Astrocyte of the spinal cord (primary cell): ENCODE results near the gene SORCS2.

ENCODE experiments used
- DNase-seq: peaks from one replicate; pipeline ENCODE4 v3.0.0; 2011; ENCODE audit warnings: low read depth, low spot score
- H3K4me3 ChIP-seq: 2 replicates; pipeline ENCODE4 v1.5.1; 2011; ENCODE audit warnings: low read depth, mild to moderate bottlenecking, low read length, moderate library complexity
- in situ Hi-C: cut with HindIII; loops from 2 replicates; pipeline ENCODE4 v1.10.0; 2017; ENCODE audit warnings: low sequenced_read_pairs
- TF ChIP-seq, protein P1 (sequence below): IDR thresholded peaks from 2 replicates; pipeline ENCODE4 v1.5.1; 2012; ENCODE audit warnings: low read depth, mild to moderate bottlenecking, low read length, inconsistent platforms

Gene SORCS2

DNA sequence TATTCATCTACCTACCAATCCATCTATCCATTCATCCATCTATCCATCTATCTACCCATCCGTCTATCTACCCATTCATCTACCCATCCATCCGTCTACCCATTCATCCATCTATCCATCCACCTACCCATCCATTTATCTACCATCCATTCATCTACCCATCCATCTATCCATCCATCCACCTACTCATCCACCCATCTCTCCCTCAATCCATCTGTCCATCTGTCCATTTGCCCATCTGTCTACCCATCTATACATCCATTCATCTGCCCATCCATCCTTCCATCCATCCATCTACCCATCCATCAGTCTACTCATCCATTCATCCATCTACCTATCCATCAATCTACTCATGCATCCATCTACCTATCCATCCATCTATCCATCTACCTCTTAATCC is 369.2 kb downstream of the SORCS2 start:
- DNase-seq, result no peak
- TF ChIP-seq, protein P1, sequence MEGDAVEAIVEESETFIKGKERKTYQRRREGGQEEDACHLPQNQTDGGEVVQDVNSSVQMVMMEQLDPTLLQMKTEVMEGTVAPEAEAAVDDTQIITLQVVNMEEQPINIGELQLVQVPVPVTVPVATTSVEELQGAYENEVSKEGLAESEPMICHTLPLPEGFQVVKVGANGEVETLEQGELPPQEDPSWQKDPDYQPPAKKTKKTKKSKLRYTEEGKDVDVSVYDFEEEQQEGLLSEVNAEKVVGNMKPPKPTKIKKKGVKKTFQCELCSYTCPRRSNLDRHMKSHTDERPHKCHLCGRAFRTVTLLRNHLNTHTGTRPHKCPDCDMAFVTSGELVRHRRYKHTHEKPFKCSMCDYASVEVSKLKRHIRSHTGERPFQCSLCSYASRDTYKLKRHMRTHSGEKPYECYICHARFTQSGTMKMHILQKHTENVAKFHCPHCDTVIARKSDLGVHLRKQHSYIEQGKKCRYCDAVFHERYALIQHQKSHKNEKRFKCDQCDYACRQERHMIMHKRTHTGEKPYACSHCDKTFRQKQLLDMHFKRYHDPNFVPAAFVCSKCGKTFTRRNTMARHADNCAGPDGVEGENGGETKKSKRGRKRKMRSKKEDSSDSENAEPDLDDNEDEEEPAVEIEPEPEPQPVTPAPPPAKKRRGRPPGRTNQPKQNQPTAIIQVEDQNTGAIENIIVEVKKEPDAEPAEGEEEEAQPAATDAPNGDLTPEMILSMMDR, result no peak
- in situ Hi-C loops, result no loop called here
- H3K4me3 ChIP-seq, result no peak overlapping the region

DNA sequence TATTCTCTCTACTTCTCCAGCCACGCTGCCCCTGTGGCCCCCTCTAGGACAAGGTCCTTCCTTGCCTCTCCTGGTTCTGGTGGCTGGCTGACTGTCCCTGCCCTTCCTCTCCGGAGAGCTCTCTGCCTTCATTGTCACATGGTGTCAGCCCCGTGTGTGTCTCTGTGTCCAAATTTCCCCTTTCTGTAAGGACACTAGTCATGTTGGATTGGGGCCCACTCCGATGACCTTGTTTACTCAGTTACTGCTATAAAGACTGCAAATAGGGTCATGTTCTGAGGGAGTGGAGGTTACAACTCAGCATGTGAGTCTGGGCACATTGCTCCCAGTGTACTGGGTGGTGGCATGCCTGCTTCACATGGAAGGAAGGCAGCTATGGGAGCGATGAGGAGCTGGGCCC is 371.9 kb downstream of the SORCS2 start:
- no peak for DNase-seq
- TF ChIP-seq, protein P1, result no peak
- in situ Hi-C loops, result no loop called here
- no peak overlapping the region for H3K4me3 ChIP-seq

DNA sequence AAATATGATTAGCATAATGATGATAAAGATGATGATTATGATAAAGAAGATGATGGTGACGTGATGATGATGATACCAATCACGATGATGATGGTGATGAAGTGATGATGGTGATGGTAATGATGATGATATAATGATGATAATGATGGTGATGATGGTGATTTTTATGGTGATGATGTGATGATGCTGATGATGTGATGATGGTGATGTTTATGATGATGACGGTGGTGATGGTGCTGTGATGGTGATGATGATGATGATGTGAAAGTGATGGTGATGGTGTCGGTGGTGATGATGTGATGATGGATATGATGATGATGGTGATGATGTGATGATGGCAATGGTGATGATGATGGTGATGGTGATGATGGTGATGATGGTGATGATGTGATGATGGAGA is 373.1 kb downstream of the SORCS2 start:
- in situ Hi-C loops, result no loop called here
- no peak for DNase-seq
- no peak overlapping the region for H3K4me3 ChIP-seq
- TF ChIP-seq, protein P1, result no peak

DNA sequence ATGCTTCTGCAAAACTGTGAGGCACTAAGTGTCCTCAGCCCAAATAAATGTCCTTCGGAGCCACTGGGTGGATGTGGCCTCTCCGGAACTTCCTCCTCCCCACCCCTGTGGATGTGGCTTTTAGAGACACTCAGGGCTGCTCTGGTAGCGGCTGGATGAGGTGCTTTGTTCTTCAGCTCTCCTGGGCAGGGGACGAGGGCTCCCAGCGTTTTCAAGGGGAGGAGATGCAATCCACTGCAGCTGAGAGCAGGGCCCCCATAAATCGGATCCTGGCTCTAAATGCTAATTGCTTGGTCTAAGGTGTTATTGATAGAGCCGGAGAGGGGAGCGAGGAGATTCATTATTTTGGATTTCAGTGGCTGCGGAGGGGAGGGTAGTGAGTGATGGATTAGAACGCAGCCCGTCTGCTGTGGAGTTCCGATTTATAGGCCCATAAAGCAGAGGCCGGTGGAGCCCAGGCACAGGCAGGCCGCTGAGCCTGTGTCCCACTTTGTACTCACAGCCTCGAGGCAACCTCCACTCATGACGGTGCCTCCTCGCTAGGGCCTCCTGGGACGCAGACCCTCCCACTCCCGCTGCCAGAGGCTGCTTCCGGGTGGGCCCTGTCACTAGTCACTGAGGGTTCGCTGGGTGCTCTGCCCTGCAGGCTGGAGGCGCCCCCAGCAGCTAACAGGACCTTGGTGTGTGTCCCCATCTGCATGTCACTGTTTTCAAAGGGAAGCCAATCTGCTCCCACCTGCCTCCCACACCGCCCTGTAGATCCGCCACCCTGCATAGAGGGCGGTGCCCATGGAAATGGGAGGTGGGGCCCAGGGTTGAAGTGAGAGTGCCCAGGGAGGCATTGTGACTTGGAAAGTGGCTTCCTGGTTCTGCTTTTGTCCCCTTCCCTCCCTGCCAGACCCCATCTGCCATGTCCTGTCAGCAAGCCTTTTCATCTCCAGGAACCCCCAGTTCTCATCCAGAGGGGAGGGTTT is 377.8 kb downstream of the SORCS2 start:
- DNase-seq, result no peak
- H3K4me3 ChIP-seq, result no peak overlapping the region
- in situ Hi-C loops, result no loop called here
- TF ChIP-seq, protein P1, result no peak

DNA sequence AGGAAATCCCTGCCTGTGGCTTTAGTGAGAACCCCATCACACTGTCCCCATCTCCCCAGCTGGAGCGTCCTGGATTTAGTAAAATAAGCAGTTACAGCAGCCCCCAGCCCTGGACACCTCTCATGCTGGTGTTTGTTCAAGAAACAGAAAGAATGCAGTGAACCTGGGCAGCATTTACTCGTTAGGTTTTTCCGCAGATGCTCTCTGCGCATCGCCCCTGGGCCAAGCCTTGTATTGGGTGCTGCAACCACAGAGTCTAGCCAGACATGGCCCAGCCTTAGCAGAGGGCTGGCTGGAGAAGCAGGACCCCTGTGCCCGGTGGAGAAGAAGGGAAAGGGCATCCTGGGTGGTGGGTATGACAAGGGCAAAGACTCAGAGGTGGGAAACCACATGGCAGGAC is 378.7 kb downstream of the SORCS2 start:
- in situ Hi-C loops, result no loop called here
- TF ChIP-seq, protein P1, result no peak
- no peak for DNase-seq
- no peak overlapping the region for H3K4me3 ChIP-seq

DNA sequence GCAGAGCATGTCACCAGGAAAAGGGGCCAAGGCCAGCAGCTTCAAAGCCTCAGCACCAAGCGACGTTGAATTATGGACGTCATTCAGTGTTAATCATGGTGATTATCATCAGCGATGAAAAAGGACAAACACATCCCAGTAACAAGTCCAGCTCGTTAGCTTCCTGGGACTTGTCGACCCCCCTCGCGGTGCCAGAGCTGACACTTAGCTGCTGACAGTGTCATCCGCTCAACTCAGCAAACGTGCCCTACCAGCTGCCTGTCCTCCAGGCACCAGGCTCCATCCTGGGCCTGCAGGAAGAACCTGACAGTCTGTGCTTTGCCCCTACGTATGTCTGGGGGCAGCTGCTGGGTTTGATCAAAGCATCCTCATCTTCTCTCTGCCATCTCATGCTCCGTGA is 379.4 kb downstream of the SORCS2 start:
- in situ Hi-C loops, result no loop called here
- TF ChIP-seq, protein P1, result no peak
- DNase-seq, result no peak
- H3K4me3 ChIP-seq, result no peak overlapping the region
